ENCODE results near the gene TBC1D10A. TPM values are rescaled to one million over a fixed set of nuclear protein-coding genes. Genes with fewer than 3 reads are reported as not detected.
A peak's percentile ranks its signal among the peaks of the same experiment; 100 is the strongest.

Gene TBC1D10A
- total RNA-seq, 4 donors from 2014 or later: 28.4 to 44.7 (median 35.9) TPM

DNA sequence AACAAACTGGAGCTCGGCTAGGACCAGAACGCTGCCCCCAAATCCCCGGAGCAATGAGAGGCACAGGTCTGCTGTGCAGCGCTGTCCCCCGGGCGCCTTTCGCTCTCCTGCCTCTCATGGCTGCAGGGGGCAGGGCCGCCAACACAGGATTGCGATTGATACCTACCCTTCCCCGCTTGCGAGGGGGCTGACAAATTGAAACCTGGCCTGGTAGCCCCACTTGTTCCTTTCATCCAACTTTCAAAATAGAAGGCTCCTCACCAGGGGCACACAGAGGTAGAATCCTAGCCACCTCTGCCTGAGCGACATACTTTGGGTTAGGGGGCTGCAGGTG, 36.8 kb downstream of the TBC1D10A start:
- H3K36me3 ChIP-seq: peaks cover 31 to 33% of the 10 kb centered on the region in 2 donors
- no peak for DNase-seq
- WGBS, 2 donors: 30 to 35% methylated on average over 5 to 12 of the region's 12 CpGs
- H3K9me3 ChIP-seq: no peaks in the 10 kb centered on the region
- peak overlapping the region in 1 of 3 donors; percentile 23 for H3K4me3 ChIP-seq (replicated peaks in 1 of 3)
- H3K27ac ChIP-seq: peak overlapping the region; percentile 96 to 97 (median 97)
- H3K4me1 ChIP-seq: peaks cover 33 to 38% of the 10 kb centered on the region in 2 donors
- intact Hi-C loops (cut with DNase I): loop anchor here (2.0 to 5.0 kb wide), 2 partner anchors 37 to 67 kb away; partner anchors contain the start of genes CCDC157, SF3A1 and TBC1D10A
- no peaks in the 10 kb centered on the region for H3K27me3 ChIP-seq
- no peak for TF ChIP-seq POLR2A (IDR thresholded peaks at IDR 0.05)
- TF ChIP-seq, protein P1, sequence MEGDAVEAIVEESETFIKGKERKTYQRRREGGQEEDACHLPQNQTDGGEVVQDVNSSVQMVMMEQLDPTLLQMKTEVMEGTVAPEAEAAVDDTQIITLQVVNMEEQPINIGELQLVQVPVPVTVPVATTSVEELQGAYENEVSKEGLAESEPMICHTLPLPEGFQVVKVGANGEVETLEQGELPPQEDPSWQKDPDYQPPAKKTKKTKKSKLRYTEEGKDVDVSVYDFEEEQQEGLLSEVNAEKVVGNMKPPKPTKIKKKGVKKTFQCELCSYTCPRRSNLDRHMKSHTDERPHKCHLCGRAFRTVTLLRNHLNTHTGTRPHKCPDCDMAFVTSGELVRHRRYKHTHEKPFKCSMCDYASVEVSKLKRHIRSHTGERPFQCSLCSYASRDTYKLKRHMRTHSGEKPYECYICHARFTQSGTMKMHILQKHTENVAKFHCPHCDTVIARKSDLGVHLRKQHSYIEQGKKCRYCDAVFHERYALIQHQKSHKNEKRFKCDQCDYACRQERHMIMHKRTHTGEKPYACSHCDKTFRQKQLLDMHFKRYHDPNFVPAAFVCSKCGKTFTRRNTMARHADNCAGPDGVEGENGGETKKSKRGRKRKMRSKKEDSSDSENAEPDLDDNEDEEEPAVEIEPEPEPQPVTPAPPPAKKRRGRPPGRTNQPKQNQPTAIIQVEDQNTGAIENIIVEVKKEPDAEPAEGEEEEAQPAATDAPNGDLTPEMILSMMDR (IDR thresholded peaks at IDR 0.05): no peak

DNA sequence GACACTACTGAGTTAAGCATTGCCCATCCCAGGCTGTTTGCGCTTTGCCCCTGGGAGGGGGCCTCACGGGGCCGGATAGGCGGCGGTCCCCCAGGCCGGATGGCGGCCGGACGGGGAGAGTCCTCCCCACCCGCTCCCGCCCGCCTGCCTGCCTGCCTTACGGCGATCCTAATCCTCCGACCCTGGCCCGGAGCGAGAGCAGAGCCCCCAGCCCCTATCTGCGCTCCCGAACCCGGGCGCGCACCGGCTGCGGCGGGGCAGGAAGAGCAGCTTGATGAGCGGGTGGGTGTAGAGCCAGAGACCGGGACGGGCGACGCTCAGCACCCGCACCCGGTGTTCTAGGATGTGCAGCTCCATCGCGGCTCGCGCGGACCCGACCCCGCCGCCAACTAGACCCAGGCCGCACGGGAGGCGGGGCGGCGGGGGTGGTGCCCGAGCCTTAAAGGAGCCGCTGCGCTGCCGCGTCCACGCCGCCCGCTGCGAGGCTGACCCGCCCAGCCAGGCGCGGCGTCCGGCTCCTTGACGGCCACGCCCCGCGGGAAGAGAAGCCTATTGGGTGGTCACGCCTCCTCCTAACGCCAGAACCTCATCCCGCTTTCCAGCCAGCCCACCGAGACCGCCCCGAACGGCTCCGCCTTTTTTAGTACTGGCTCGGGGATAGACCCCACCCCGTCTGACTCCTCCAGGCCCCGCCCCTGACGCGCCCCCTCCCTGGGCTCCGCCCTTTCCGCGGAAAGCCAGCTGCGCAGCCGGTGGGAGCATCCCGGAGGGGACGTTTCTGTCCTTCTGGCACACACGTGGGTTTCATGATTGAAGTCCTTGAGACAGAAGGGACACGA, 37.4 kb downstream of the TBC1D10A start, which contains the start of gene CASTOR1:
Gene CASTOR1 (minus strand): TSS at position 365 of the 839 bp plus-strand sequence. CDS start 8 bp downstream, at position 357.
- H3K4me3 ChIP-seq (replicated peaks in 1 of 3): peak within 1 kb of the TSS; percentile 92 to 99 (median 96)
- intact Hi-C loops (cut with DNase I): loop anchor here (2.0 to 5.0 kb wide), 2 partner anchors 38 to 67 kb away; partner anchors contain the start of genes CCDC157, SF3A1 and TBC1D10A
- WGBS, 2 donors: 1% methylated on average over 40 of the region's 85 CpGs; no CpG with 5 or more reads in 1 of the 2 donors
- H3K4me1 ChIP-seq: peaks cover 33 to 38% of the 10 kb centered on the region in 2 donors
- no peaks in the 10 kb centered on the region for H3K27me3 ChIP-seq
- no peaks in the 10 kb centered on the region for H3K9me3 ChIP-seq
- H3K36me3 ChIP-seq: peaks cover 30 to 33% of the 10 kb centered on the region in 2 donors
- DNase-seq: peak; percentile 100
- H3K27ac ChIP-seq: peak within 1 kb of the TSS; percentile 96 to 97 (median 97)
- TF ChIP-seq, protein P1 (IDR thresholded peaks at IDR 0.05): no peak
- peak in 1 of 2 donors; percentile 87 for TF ChIP-seq POLR2A (IDR thresholded peaks at IDR 0.05)

DNA sequence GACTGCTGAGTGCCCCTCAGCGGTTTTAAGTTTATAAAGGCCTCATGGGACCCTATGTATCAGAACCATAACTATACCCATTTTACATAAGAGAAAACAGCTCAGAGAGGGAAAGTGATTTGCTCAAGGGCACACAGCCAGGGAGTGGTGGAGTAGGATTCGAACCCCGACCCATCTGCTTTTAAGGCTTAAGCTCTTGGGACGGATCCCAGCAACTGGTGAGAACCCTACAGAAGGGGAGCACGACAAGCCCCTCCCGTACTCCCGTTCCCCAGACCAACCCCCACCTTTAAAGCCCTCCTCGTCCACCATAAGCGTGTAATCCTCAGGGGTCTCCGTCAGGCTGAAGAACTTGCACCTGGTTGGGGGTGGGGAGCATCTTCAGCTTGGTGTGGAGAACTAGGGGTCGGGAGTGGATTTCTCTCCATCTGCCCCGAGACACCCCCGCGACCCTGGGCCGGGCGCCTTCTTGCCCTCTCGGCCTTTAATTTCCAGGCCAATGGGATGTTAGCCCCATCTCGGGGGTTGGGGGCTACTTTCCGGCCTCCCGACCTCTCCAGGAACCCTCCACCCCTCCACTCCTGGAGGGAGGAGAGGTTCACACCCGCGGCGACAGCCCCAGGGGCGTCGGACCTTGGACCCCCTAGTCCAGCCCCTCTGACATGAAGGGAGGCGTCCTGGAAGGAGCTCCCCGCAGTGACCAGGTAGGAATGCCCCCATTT, 38.2 kb downstream of the TBC1D10A start:
- Histone ChIP-seq H3K9me3 (no peaks in the 10 kb centered on the region), H3K27me3 (no peaks in the 10 kb centered on the region), H3K27ac (peak overlapping the region; percentile 87 to 97 (median 95)), H3K4me3 (replicated peaks in 1 of 3) (peak overlapping the region; percentile 92 to 99 (median 96)), H3K36me3 (peaks cover 22 to 29% of the 10 kb centered on the region in 2 donors), H3K4me1 (peaks cover 33 to 38% of the 10 kb centered on the region in 2 donors)
- WGBS, 2 donors: 13 to 15% methylated on average over 21 to 24 of the region's 27 CpGs
- intact Hi-C loops (cut with DNase I): loop anchor here (1.0 to 5.0 kb wide), 3 partner anchors 39 to 99 kb away; partner anchors contain the start of genes CCDC157, RNF215, SF3A1 and TBC1D10A
- no peak for DNase-seq
- TF ChIP-seq POLR2A (IDR thresholded peaks at IDR 0.05): no peak
- TF ChIP-seq, protein P1 (IDR thresholded peaks at IDR 0.05): no peak

DNA sequence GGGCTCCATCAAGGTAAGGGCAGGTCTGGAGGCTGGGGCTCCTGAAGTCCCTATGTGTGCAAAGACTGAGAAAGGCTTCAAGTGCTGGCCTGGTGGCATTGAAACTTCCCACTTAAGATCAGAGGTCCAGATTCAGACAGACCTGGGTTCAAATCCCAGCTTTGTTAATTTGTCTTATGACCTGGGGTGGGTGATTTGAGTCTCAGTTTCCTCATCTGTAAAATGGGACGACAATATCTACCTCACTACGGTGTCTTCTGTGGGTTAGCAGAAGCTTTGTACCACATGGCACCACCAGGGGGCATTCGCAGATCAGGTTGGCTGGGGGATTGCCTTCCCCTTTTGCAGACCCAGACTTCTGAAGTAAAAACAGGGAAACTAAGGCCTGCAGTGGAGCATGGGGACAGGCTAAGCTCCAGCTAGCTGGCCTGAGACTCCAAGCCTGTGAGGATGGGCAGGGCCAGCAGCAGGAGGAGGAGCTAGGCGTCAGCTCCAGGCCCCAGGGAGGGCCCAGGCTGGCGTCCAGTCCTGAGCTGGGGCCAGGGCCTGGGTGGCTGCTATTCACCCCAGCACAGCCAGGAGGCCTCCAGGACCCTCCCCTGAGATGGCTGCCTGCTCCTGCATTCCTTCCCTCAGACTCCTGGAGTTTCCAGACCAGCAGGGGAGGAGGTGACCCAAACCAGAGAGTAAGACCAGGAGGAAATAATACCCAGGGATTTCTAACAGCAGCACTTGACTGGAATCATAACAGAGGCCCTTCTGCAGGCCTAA, 38.9 kb downstream of the TBC1D10A start:
- H3K27me3 ChIP-seq: no peaks in the 10 kb centered on the region
- peak overlapping the region in 2 of 3 donors; percentile 96 to 99 for H3K4me3 ChIP-seq (replicated peaks in 1 of 3)
- no peaks in the 10 kb centered on the region for H3K9me3 ChIP-seq
- DNase-seq: peak; percentile 91 to 93
- peaks cover 16 to 23% of the 10 kb centered on the region in 2 donors for H3K36me3 ChIP-seq
- intact Hi-C loops (cut with DNase I): loop anchor here (1.0 to 5.0 kb wide), 4 partner anchors 27 to 99 kb away; partner anchors contain the start of genes CCDC157, RNF215, SF3A1 and TBC1D10A
- peak in 1 of 2 donors; percentile 77 for TF ChIP-seq POLR2A (IDR thresholded peaks at IDR 0.05)
- TF ChIP-seq, protein P1 (IDR thresholded peaks at IDR 0.05): peak; percentile 48 to 91 (median 86)
- peak overlapping the region; percentile 87 to 97 (median 95) for H3K27ac ChIP-seq
- peaks cover 33 to 38% of the 10 kb centered on the region in 2 donors for H3K4me1 ChIP-seq
- 11 to 22% methylated on average over 5 of the region's 5 CpGs for whole genome bisulfite sequencing, 2 donors
